GM19099 (cell line): ENCODE measurements around the gene RAB31.

Source experiments
- POLR2A ChIP-seq: IDR thresholded peaks from 3 replicates; pipeline ENCODE4 v1.6.1; 2011; ENCODE audit warnings: low read depth; ENCODE audit not compliant: insufficient read length; ENCODE audit errors: extremely low read depth

RAB31 gene

GRCh38 chr18:9706081-9706935 is 1.8 kb upstream of the RAB31 start:
- no peak for TF ChIP-seq POLR2A

DNA sequence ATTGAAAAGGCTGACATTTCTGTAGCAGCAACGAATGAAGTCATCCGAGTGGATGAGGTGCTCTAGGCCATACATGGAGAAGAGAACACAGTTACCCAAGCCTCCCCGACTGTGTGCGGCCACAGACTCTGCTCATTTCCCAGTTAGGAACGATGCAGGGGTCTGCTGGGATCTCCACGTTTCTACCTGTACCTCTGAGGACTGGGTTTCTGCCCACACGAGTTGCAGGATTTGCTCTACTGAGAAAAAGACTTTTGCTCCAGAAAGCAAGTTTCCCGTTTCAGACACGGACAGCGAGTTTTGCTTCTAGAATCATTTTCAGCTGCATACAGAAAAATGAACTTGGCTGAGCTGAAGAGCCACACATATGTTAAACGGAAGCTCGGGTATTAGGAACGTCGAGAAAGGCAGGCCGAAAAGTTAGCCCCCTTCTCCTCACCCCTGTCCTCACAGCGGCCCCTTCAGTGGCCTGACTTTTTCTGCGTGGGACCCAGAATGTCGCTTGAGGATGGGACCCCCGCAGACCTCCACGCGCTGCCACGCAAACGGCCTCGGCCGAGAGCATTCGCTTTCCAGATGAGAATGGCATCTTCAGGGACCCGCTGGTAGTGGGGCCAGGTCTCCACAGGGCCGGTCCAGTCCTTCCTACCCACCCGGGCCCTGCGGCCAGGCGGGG is 582 bp upstream of the RAB31 start:
- no peak for TF ChIP-seq POLR2A

DNA sequence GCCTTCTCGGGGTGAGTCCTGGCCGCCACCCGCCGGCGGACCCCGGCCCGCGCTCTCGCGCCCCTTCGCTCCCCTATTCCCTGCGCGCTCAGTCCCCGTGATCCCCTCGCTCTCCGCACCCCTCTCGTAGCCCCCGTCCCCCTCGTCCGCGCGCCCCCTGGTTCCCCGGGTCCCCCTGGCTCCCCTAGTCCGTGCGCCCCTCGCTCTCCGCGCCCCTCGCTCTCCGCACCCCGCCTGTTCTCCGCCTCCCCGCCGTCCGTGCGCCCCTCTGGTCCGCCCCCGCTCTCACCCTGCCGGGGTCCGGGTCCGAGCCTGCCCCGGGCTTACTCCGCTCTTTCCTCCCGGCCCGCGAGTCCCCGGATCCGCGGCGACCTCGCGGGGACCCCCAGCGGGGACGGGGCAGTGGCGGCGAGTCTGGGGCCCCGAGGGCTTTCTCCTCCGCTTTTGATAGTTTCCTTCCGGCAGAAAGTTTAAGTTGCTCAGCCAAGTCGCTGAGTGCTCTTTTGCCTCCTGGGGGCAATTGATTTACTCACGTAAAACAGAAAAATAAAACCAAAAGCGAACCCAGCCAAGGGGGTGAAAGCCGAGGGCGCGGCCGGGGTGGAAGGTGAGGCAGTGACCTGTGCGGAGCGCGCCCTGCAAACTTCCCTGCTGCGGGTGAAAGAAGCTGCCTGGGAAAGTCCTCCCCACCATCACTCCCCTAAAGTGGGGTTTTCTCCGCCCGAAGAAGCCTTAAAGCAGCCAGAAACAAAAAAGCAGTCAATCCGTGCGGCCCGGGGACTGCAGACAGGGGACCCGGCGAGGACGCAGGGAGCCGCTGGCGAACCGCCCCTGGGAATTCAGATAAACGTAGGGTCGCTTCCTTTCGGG is 568 bp downstream of the RAB31 start:
- peak; percentile 23 for TF ChIP-seq POLR2A

- no peak for TF ChIP-seq POLR2A
These were observed 1.3 kb downstream of the RAB31 start for GRCh38 chr18:9709304-9709877.

DNA sequence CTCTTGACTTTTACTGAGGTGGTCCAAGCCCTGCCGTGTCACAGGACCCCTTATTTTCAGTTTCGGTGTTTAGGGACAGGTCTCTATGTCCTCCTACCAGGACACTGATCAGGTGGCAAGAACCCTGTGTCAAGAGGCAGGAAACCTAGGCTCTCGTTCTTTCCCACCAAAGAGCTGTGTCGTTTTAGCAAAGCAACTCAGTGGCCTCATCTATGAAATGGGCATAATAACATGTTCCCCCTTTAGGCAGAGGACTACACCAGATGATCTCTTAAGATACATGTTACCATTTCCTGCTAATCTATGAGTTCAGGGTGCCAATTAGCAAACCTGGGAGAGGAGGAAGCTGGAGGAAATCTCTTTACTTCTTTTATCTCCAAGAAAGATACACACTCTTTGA is 1.9 kb downstream of the RAB31 start:
- no peak for TF ChIP-seq POLR2A

GRCh38 chr18:9711361-9712129 is 3.4 kb downstream of the RAB31 start:
- no peak for TF ChIP-seq POLR2A

DNA sequence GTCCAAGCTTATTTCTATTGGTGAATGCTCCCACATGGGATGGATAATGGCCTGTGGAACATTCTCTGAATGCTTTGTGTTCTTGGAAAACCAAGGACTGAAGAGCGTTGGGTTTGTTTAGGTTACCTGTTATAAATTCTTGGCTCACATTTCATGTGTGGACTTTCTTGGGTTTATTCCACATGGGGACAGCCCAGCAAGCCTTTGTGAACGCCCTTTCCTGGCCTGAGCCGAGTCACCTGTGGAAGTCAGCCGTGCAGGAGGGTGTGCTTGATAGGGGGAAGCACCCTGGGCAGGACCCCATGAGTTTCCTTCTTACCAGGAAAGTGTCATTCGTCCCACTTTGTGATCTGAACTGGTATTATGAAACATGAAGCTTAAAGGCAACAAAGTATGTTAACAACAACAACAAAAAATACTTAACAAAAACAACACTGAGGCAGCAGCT is 4.1 kb downstream of the RAB31 start:
- no peak for TF ChIP-seq POLR2A

DNA sequence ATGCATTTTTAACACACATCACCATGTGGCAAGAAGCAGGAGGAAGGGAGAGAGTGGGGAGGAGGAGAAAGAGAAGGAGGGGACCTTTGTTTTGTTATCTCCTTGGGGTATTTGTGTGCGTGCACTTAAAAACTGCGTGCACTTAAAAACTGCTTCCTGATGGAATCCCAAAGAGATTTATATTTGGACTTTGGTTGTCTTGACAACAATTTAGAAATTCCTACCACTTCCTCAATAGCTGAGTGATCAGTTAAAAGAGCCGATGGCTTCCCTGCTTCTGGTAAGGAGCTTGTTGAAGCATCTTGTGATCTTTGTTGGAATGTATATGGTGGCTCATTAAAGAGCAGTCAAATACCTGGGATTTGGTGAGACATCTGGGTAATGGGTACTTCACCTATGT is 4.5 kb downstream of the RAB31 start:
- no peak for TF ChIP-seq POLR2A

DNA sequence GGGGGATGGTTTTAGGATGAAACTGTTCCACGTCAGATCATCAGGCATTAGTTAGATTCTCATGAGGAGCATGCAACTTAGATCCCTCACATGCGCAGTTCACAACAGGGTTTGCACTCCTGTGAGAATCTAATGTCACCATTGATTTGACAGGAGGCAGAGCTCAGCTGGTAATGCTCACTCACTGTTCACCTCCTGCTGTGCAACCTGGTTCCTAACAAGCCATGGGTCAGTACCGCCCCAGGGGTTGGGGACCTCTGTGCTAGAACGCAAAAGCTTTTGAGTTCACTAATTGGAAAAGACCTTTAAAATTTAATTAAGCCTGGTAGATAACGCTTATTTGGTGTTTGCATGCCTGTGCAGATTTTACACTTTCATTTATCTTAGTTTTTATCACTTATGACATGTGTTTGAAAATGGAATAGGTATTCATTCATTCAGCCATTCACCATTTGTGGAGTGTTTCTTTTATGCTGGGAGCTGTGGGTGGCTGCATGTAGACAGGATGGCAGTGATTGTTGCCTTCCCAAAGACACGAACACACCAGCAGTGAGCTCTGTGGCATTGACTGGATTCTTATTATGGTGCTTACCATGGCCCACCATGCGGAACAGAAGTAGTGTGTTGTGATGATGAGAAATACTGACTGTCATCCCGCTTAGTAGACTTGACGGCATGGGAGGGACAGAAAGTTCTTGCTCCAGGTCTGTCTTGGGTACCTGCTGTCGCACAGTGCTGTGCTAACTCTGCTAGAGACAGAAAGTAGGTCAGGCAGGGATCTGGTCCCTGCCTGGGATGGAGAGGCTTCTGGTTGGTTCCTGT is 6.4 kb downstream of the RAB31 start:
- TF ChIP-seq POLR2A: no peak

DNA sequence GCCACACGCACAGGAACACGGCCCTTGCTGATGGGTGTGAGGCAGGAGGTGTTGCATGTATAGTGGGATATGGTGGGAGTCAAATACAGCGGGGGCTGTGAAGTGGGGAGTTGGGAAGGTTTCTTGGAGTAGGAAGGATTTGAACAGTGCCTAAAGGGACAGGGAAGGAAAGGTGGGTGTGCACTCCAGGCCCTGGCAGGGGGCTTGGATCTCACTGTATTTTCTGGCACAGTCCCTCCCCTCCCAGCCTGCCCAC is 6.9 kb downstream of the RAB31 start:
- no peak for TF ChIP-seq POLR2A

DNA sequence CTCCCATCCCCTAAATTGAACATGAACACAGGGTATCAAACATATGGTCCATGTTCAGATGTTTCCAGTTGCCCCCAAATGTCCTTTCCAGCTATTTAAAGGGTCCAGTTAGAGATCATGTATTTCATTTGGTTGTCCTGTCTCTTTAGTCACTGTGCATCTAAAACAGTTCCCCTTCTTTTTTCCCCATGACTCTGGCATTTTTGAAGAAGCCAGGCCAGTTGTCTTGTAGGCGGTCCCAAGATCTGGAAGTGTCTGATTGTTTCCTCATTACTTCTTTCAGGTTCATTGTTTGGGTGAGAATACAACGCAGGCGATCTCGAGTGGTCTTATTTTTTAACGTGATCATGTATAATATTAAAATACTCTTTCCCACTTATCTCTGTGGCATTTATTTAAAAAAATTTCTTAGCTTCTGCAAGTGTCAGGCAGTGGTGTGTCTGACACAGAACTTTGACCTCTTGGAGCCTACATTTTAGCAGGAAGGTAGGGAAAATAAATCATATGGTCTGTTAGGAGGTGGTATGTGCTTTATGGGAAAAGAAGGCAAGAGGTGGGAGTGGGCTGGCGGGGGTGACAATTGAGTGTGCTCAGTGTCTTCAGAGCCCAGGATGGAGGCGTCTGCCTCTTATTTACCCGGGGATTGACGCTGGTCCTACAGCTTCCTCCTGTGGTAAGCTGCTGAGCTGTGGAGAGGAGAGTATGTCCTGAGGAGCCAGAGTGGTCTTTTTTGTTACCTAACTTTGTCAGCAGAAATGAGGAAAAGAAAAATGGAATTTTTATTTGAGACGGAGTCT is 8.1 kb downstream of the RAB31 start:
- no peak for TF ChIP-seq POLR2A

- no peak for TF ChIP-seq POLR2A
These were observed 8.9 kb downstream of the RAB31 start for GRCh38 chr18:9716780-9717563.

- no peak for TF ChIP-seq POLR2A
These were observed 11.4 kb downstream of the RAB31 start for GRCh38 chr18:9719421-9719981.
